K562 (cell line): Measurements from ENCODE around the gene MTA1. TPM values are rescaled to one million over a fixed set of nuclear protein-coding genes. Genes with fewer than 3 reads are reported as not detected.

Experiments
- ATAC-seq: fragments of 200-7000 bp; cut with Tn5 transposase; 3 replicates; pipeline ENCODE4 v1.9.1; 2020; ENCODE audit warnings: moderate library complexity
- BruUV-seq: library from RNA; stranded (reverse); fragments of 400-500 nt; replicated peaks from 2 replicates; lab custom pipeline; 2021; lab: Mats Ljungman, UMichigan
- CTCF ChIA-PET: fragments of 300-600 bp; formaldehyde crosslinking; extraction: SDS; loops from one replicate; lab custom pipeline; 2021; ENCODE audit warnings: low intra/inter-chr PET ratio; lab: Yijun Ruan, JAX
- POLR2A ChIA-PET: fragments of 300-600, 350-650 bp; sonication (Branson Sonifier 250); formaldehyde crosslinking; extraction: SDS; loops from one replicate; lab custom pipeline; 2021; ENCODE audit warnings: antibody characterized with exemption, inconsistent platforms; lab: Yijun Ruan, JAX
- DNase-seq, 4 experiments: peaks; one replicate each; pipeline versions ENCODE4 v3.0.0 to v3.0.0-alpha.2; 2011 to 2018; ENCODE audit warnings: low spot score in 3 of 4, mixed read lengths in 3 of 4; ENCODE audit errors: extremely low read depth in 1 of 4
- FAIRE-seq: peaks from 2 replicates; lab custom pipeline; 2011; peaks lifted over from hg19 to GRCh38; lab: Jason Lieb, UNC
- H2AFZ ChIP-seq: 2 replicates; pipeline ENCODE4 v1.6.0; 2011; ENCODE audit warnings: low read depth, low read length, control low read depth, inconsistent platforms
- H3K27ac ChIP-seq: fragments of 200-600 bp; 3 replicates; pipeline ENCODE4 v1.8.0; 2011; ENCODE audit warnings: low read depth, mild to moderate bottlenecking, control low read depth, inconsistent platforms, low read length, moderate library complexity, mixed read lengths; ENCODE audit errors: extremely low read depth
- H3K27me3 ChIP-seq, 2 experiments: fragments of 300-600 bp in 1 of 2; 2 replicates in 1 of 2; 3 replicates in 1 of 2; pipeline versions ENCODE4 v1.6.0 to v1.8.0; 2011; ENCODE audit warnings: inconsistent platforms in 2 of 2, low read length in 2 of 2, mild to moderate bottlenecking in 1 of 2, mixed read lengths in 1 of 2, moderate library complexity in 1 of 2; ENCODE audit not compliant: control insufficient read depth in 2 of 2, insufficient read depth in 2 of 2
- H3K36me3 ChIP-seq: fragments of 300-600 bp; 3 replicates; pipeline ENCODE4 v1.8.0; 2011; ENCODE audit warnings: mild to moderate bottlenecking, low read length, inconsistent platforms; ENCODE audit not compliant: control insufficient read depth, insufficient read depth
- H3K4me1 ChIP-seq, 2 experiments: fragments of 200-600 bp in 1 of 2; replicated peaks in 1 of 2; 2 replicates in 1 of 2; 3 replicates in 1 of 2; pipeline versions ENCODE4 v1.5.1 to v1.8.0; 2011; ENCODE audit warnings: inconsistent platforms in 2 of 2, low read length in 2 of 2, mild to moderate bottlenecking in 1 of 2, mixed read lengths in 1 of 2, moderate library complexity in 1 of 2; ENCODE audit not compliant: control insufficient read depth in 2 of 2, insufficient read depth in 2 of 2
- H3K4me2 ChIP-seq: 2 replicates; pipeline ENCODE4 v1.6.1; 2011; ENCODE audit warnings: low read length, control low read depth, inconsistent platforms, mixed read lengths; ENCODE audit not compliant: insufficient read depth
- H3K4me3 ChIP-seq: fragments of 200-600 bp; sonication (generic), shearing (Covaris generic); 2 replicates; pipeline ENCODE4 v1.5.1; 2016; ENCODE audit warnings: control low read depth, inconsistent platforms
- H3K79me2 ChIP-seq: fragments of 200-600 bp; 3 replicates; pipeline ENCODE4 v1.8.0; 2011; ENCODE audit warnings: low read length, inconsistent platforms; ENCODE audit not compliant: control insufficient read depth, insufficient read depth
- H3K9ac ChIP-seq, 2 experiments: 2 replicates each; pipeline versions ENCODE4 v1.6.0 to v1.6.1; 2011; ENCODE audit warnings: low read depth in 2 of 2, low read length in 2 of 2, control low read depth in 1 of 2, inconsistent platforms in 1 of 2, mild to moderate bottlenecking in 1 of 2, mixed read lengths in 1 of 2; ENCODE audit not compliant: insufficient read depth in 1 of 2
- H3K9me1 ChIP-seq: one replicate; pipeline ENCODE4 v1.6.0; 2011; ENCODE audit warnings: inconsistent platforms, mild to moderate bottlenecking, low read length, moderate library complexity; ENCODE audit not compliant: control insufficient read depth, insufficient read depth
- H3K9me3 ChIP-seq: replicated peaks from 2 replicates; pipeline ENCODE4 v1.5.1; 2011; ENCODE audit warnings: low read depth, low read length, inconsistent platforms; ENCODE audit not compliant: control insufficient read depth, insufficient read depth
- H4K20me1 ChIP-seq: replicated peaks from 2 replicates; pipeline ENCODE4 v1.6.1; 2011; ENCODE audit warnings: low read length, inconsistent platforms, mixed read lengths; ENCODE audit not compliant: control insufficient read depth, insufficient read depth
- HSF4 ChIP-seq: fragments of 250-450 bp; sonication (Bioruptor Pico); IDR thresholded peaks from 2 replicates; pipeline ENCODE4 v2.1.2; 2022; ENCODE audit warnings: mild to moderate bottlenecking, moderate library complexity, borderline replicate concordance
- SREBF2 ChIP-seq: sonication (generic); formaldehyde crosslinking; IDR thresholded peaks from 2 replicates; pipeline ENCODE4 v1.4.0; 2020; ENCODE audit warnings: mild to moderate bottlenecking, missing genetic modification reagents
- ZNF121 ChIP-seq: sonication (generic); formaldehyde crosslinking; conservative IDR thresholded peaks from 2 replicates; pipeline ENCODE4 v1.8.0; 2022; ENCODE audit warnings: missing genetic modification reagents
- WGBS: fragments of 100-300 bp; shearing (Covaris generic); methylation state at CpG from one replicate; pipeline ENCODE4 v1.1.6; 2016; ENCODE audit warnings: low coverage, mixed read lengths; ENCODE audit not compliant: insufficient coverage; ENCODE audit errors: missing lambda C conversion rate; 5-methylcytosine and 5-hydroxymethylcytosine counted together
- in situ Hi-C: fragments of 300-500 bp; cut with MboI; formaldehyde crosslinking; loops from 4 replicates; pipeline ENCODE4 v1.15.0; 2018; ENCODE audit warnings: inconsistent platforms, mixed read lengths
- intact Hi-C: fragments of 100-400 bp; cut with micrococcal nuclease; formaldehyde crosslinking; loops from 2 replicates; pipeline ENCODE4 v1.14.2; 2022
- polyA plus RNA-seq, 8 experiments: library from polyadenylated mRNA; depleted of rRNA in 4 of 8; stranded (reverse) in 5 of 8; unstranded in 3 of 8; fragments of >200 nt; fragmentation: Nextera tagmentation in 2 of 8; fragmentation: Illumina TruSeq in 1 of 8; extraction: Ambion mirVana in 2 of 8; extraction: Trizol in 1 of 8; gene quantifications; 2 replicates each; pipeline versions ENCODE4 v1.2.1 to v1.2.3, GENCODE V29; 2011 to 2014; ENCODE audit warnings: inconsistent platforms in 1 of 8, missing spikeins in 1 of 8
- total RNA-seq, 7 experiments: library from RNA; depleted of rRNA in 6 of 7; stranded (reverse); fragments of >200 nt in 6 of 7; fragmentation: Illumina TruSeq in 2 of 7; extraction: Trizol in 2 of 7; gene quantifications; 2 replicates each; pipeline versions ENCODE4 v1.2.1 to v1.2.3, GENCODE V29; 2011 to 2021; ENCODE audit warnings: low replicate concordance in 1 of 7

The MTA1 gene
- total and polyA plus RNA-seq, 9 of the 15 experiments (the other 6 are each of a cell fraction or from before 2014, with no cell fraction given), result 0.13 to 118 (median 32.3) TPM

- ATAC-seq, result no peak
- no peaks in the 10 kb centered on the region for H4K20me1 ChIP-seq
- H3K27me3 ChIP-seq, result peaks cover 0 to 12% of the 10 kb centered on the region in 2 experiments; a peak in 2 of 5 replicates
- no TSS peak for BruUV-seq
- no peak overlapping the region for H3K4me3 ChIP-seq
- no peaks in the 10 kb centered on the region for H3K9me1 ChIP-seq
- no peak for DNase-seq
- H3K4me2 ChIP-seq, result no peak overlapping the region
- in situ Hi-C loops, result no loop called here
- no peaks in the 10 kb centered on the region for H3K9me3 ChIP-seq
- no peak overlapping the region for H2AFZ ChIP-seq
- ChIA-PET CTCF (no interaction called here), POLR2A (interaction anchor here (3.1 kb wide), 1 partner anchor 9 kb away, joined by 15 read pairs; no protein-coding TSS in a partner anchor)
- no peak overlapping the region for H3K9ac ChIP-seq
- 62% methylated on average over 6 of the region's 13 CpGs for WGBS
- no peak overlapping the region for H3K27ac ChIP-seq
- peaks cover 0 to 39% of the 10 kb centered on the region in 2 experiments; a peak in 2 of 5 replicates for H3K4me1 ChIP-seq
- intact Hi-C loops, result no loop called here
- TF ChIP-seq HSF4 (CRISPR knock-in tag) (no peak), ZNF121 (CRISPR knock-in tag) (peak; percentile 42; the same call in 1 of the 2 replicates), SREBF2 (CRISPR knock-in tag) (no peak)
- TF ChIP-seq, all 486 proteins: peak for 1
- Histone ChIP-seq H3K79me2 (no peaks in the 10 kb centered on the region), H3K36me3 (no peaks in the 10 kb centered on the region)
- FAIRE-seq, result no peak
These were observed 82.1 kb downstream of the MTA1 start for GRCh38 chr14:105501504-105502291.
